Endothelial cell of hepatic sinusoid (primary cell): ENCODE results near the gene TMEM235.

ENCODE experiments used
- in situ Hi-C: cut with HindIII; loops from 2 replicates; pipeline ENCODE4 v1.10.0; 2017; ENCODE audit warnings: low sequenced_read_pairs

Gene TMEM235

DNA sequence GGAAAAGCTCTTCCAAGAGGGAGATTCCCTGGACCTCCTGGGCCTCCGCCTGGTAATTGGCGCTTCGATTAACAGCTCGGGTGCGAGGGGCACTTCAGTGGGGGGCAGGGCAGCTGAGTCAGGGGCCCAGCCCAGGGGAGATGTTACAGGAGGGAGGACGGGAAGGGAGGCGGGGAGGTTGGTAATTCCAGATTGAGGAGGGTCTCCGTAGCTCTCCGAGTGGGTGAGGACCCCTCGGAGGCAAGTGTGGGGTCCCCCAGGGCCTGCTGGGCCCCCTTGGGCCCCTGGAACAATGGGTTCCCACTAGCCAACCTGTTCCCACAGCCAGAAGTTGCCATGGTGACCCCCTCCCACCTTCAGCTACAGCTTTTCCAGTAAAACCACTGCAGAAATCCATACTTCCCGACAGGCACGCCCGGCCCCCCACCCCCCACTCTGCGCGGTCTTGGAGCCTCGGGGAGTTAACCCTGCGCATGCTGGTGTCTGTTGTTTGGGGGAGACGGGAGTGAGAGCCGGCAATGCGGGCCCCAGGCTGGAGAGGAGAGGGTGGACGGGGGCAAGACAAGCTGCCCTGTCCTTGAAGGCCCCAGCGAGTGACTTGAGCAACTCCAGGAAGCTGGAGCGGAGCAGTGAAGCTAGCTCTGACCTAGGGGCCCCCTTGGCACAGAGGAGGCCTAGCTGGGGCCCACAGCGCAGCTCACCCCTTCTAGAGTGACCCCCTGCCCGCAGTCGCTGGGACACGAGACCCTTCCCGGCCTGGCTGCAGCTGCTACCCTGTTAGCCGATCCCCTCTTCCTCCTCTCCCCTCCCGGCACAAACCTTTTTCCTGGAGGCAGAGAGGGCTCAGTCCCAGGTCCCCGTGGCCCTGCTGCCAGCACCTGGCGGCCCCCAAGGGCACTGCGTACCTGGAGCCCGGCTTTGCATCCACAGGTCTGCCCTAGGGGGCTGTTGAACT lies 37.8 kb downstream of the TMEM235 start:
- in situ Hi-C loops, result no loop called here

- in situ Hi-C loops, result no loop called here
Observed at GRCh38 chr17:78269955-78270381, 38.5 kb downstream of the TMEM235 start.

DNA sequence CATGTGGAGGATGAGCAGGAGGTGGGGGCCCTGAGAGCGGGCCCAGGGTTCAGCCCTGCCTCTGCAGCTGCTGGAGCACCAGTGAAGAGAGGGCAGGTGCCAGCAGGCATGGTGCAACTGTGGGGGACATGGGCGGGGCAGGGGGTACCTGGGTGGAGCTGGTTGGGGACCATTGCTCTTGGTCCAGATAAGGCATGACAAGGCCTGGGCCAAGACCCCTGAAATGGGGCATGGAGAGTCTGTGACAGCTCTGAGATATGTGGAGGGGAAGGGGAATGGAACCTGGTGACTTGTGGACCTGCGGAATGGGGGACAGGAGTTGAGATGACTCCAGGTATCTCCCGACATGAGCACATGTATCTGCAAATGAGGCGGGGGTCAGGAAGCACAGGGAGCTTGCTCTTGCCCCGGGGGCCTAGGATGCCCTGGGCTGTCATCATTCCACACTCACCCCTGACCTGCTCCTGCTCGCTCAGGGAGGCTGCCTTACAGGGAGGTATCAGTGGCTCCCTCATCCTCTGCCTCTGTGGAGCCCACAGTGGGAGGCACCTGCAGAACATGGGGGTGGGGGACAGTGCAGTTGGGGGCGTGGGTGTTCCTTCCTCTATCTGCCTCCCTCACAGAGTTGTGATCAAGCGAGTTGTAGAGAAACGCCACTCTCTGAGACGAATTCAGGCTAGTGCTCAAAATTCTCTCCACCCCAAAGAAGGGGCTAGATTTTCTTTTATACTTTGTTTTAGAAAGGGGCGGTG lies 40.2 kb downstream of the TMEM235 start:
- in situ Hi-C loops, result no loop called here

- in situ Hi-C loops, result no loop called here
Observed at GRCh38 chr17:78272181-78272913, 40.9 kb downstream of the TMEM235 start.

DNA sequence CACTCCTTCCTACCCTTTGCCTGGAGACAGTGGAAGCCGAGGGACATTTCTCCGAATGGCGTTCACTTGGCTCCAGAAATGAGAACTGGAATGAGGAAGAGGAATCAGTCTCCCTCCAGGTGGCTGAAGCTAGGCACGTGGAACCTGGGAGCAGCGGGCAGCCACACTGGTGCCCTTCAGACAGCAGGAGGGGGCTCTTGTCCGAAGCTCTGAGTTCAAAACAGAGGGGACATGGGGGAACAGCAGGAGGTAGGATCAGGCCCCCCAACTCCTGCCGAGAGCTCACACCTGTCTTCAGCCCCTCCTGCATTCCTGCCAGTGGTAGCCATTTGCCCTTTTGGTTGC lies 41.5 kb downstream of the TMEM235 start:
- in situ Hi-C loops, result no loop called here

DNA sequence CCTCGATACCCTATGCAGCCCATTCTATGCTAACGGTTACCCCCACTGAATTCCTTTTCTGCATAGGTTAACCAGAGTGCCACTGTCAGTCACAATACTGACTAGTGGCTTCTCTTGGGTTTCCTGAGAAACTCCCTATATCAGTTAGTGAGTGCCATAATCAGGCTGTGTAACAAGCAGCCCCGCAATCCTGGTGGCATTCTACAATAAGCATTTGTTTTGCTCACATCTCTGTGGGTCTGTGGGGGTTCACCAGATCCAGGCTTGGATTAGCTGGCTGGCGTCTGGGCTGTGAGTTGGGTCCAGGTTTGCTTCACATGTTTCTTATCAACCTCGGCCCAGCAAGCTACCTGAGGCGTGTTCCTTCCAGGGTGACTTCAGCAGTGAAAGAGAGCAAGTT lies 42.4 kb downstream of the TMEM235 start:
- in situ Hi-C loops, result no loop called here

DNA sequence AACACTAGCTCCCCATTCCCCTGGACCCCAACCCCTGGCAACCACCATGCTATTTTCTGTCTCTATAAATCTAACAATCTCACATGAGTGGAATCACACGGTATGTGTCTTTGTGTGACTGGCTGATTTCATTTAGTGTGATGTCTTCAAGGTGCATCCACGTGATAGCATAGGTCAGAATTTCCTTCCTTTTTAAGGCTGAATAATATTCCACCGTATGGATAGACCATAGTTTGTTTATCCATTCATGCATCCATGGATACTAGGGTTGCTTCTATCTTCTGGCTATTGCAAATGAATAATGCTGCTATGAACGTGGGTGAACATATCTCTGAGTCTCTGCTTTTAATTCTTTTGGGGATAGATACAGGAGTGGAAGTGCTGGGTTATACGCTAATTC lies 43.9 kb downstream of the TMEM235 start:
- in situ Hi-C loops, result no loop called here

GRCh38 chr17:78276098-78276887 lies 44.9 kb downstream of the TMEM235 start:
- in situ Hi-C loops, result no loop called here

DNA sequence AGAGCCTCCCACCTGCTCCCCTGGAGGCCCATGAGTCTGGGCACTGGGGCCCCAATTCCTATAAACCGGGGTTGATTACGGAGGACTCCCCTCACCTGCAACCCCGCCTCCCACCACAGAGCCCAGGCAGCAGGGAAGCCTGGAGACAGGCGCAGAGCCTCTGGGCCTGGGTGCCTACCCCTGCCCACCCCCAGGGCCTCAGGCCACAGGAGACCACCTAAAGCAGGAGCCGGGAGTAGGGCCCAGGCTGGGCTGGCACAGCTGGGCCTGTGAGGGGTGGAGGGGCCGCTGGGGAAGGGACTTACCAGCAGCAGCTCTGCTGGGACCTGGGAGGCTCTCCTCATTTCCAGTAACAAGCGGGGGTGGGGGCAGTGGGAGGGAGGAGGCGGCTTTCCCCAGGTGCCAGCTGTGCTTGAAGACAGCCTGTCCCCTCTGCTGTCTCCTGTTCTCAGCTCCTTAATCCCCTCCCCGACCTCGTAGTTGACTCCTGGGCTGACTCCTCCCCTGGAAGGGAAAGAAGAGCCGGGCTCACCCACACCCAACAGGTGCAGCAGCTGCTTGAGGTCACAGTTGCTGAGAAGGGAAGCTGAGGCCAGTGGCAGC lies 46.8 kb downstream of the TMEM235 start:
- in situ Hi-C loops, result no loop called here

- in situ Hi-C loops, result no loop called here
Observed at GRCh38 chr17:78279360-78279990, 48.0 kb downstream of the TMEM235 start.

- in situ Hi-C loops, result loop anchor here (5.0 kb wide), 1 partner anchor 46 kb away; no protein-coding TSS in a partner anchor
Observed at GRCh38 chr17:78281249-78281845, 49.9 kb downstream of the TMEM235 start.

GRCh38 chr17:78284146-78284545 lies 52.7 kb downstream of the TMEM235 start:
- in situ Hi-C loops, result loop anchor here (5.0 kb wide), 1 partner anchor 43 kb away; no protein-coding TSS in a partner anchor

DNA sequence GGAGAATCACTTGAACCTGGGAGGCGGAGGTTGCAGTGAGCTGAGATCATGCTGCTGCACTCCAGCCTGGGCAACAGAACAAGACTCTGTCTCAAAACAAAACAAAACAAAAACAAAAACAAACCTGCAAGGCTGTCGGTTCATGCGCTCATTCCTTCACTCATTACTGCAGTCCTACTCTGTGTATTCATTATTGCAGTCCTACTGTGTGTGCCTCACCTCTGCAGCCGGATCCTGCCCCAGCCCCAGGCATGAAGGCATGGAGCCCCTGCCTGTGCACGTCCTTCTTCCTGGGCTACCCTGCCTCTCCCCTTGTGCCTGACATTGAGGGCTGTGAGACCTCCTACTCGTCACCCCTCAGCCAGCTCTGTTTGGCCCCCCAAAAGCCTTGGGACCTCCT lies 57.6 kb downstream of the TMEM235 start:
- in situ Hi-C loops, result no loop called here

DNA sequence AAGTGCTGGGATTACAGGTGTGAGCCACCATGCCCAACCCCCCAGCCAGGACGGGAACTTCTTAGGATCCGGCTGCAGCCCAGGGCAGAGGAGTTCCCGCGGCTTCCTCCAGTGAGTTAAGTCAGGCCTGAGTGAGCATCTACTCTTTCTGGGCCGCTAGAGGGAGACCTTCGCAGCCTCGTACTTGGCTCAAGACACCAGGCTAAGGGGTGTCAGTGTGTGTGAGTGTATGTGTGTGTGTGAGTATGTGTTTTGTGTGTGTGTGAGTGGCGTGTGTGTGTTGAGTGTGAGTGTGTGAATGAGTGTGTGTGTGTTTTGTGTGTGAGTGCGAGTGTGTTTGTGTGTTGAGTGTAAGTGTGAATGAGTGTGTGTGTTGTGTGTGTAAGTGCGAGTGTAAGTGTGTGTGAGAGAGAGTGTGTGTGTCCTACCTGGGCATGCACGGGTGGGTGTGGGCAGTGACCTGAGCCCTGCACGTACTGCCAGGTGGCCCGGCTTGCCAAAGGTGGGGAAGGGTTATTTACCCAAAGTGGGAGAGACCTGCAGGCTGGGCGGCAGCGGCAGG lies 58.5 kb downstream of the TMEM235 start:
- in situ Hi-C loops, result no loop called here
